Mammary epithelial cell (primary cell): ENCODE results near the gene FHIT.

Experiments used
- EZH2 ChIP-seq: IDR thresholded peaks from 2 replicates; pipeline ENCODE4 v1.6.1; 2012; ENCODE audit warnings: low read length, inconsistent platforms, borderline replicate concordance
- TF ChIP-seq, protein P1 (sequence below), 2 donors: IDR thresholded peaks in 1 of 2; conservative IDR thresholded peaks in 1 of 2; 2 replicates each; pipeline ENCODE4 v1.5.1; 2011 to 2012; ENCODE audit warnings: inconsistent platforms in 2 of 2, low read length in 2 of 2, mild to moderate bottlenecking in 2 of 2, control low read depth in 1 of 2, low read depth in 1 of 2; ENCODE audit not compliant: insufficient read depth in 1 of 2; ENCODE audit errors: extremely low read depth in 1 of 2

DNA sequence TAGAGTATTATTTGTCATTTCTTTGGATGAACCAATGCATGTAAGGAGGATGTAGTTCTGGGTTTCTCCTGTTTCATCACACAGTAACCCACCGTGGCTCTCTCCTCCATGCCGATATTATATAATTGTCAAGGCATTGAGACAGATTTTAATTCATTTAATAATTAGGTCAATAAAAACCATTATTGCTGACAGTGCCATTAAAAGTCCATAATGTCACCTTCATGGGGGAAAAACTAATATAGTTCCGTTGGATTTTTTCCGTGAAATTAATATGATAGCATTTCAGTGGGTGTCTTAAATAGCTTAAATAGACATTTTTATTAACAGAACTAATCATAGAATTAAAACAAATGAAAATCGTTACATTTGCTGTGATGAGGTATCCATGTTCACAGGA, 1453.7 kb downstream of the FHIT start:
- TF ChIP-seq EZH2, result no peak
- TF ChIP-seq, protein P1, sequence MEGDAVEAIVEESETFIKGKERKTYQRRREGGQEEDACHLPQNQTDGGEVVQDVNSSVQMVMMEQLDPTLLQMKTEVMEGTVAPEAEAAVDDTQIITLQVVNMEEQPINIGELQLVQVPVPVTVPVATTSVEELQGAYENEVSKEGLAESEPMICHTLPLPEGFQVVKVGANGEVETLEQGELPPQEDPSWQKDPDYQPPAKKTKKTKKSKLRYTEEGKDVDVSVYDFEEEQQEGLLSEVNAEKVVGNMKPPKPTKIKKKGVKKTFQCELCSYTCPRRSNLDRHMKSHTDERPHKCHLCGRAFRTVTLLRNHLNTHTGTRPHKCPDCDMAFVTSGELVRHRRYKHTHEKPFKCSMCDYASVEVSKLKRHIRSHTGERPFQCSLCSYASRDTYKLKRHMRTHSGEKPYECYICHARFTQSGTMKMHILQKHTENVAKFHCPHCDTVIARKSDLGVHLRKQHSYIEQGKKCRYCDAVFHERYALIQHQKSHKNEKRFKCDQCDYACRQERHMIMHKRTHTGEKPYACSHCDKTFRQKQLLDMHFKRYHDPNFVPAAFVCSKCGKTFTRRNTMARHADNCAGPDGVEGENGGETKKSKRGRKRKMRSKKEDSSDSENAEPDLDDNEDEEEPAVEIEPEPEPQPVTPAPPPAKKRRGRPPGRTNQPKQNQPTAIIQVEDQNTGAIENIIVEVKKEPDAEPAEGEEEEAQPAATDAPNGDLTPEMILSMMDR (conservative IDR thresholded peaks at IDR 0.05 in 1 of 2, IDR thresholded peaks at IDR 0.05 in 1 of 2; ENCODE audit: extremely low read depth in 1 of 2, insufficient read depth in 1 of 2, low read depth in 1 of 2, low read length in 2 of 2), result no peak
